GM23338 (cell line): ENCODE results near the gene PURA. TPM values are rescaled to one million over a fixed set of nuclear protein-coding genes. Genes with fewer than 3 reads are reported as not detected.

Experiments used
- ATAC-seq: fragments of 200-7000 bp; cut with Tn5 transposase; 3 replicates; pipeline ENCODE4 v1.9.1; 2020
- DNase-seq: peaks from one replicate; pipeline ENCODE4 v3.0.0-alpha.2; 2015; ENCODE audit warnings: low spot score
- H2AFZ ChIP-seq: fragments of 200-600 bp; sonication (generic); 2 replicates; pipeline ENCODE4 v1.8.0; 2016; ENCODE audit warnings: antibody characterized with exemption, mild to moderate bottlenecking, moderate library complexity
- H3F3A ChIP-seq: fragments of 200-600 bp; sonication (generic); replicated peaks from 2 replicates; pipeline ENCODE4 v1.8.0; 2017; ENCODE audit warnings: antibody characterized with exemption, mixed run types, low read depth
- H3K27ac ChIP-seq: fragments of 200-600 bp; sonication (generic); 2 replicates; pipeline ENCODE4 v1.6.1; 2016; ENCODE audit warnings: low read depth
- H3K27me3 ChIP-seq: fragments of 200-600 bp; sonication (generic); 2 replicates; pipeline ENCODE4 v1.8.0; 2016; ENCODE audit warnings: mild to moderate bottlenecking, mixed run types, moderate library complexity; ENCODE audit not compliant: insufficient read depth
- H3K36me3 ChIP-seq: fragments of 200-600 bp; sonication (generic); 2 replicates; pipeline ENCODE4 v1.8.0; 2016; ENCODE audit warnings: mild to moderate bottlenecking; ENCODE audit not compliant: insufficient read depth
- H3K4me1 ChIP-seq: fragments of 200-600 bp; sonication (generic); 2 replicates; pipeline ENCODE4 v1.8.0; 2016; ENCODE audit warnings: mild to moderate bottlenecking, moderate library complexity; ENCODE audit not compliant: insufficient read depth
- H3K4me2 ChIP-seq: fragments of 200-600 bp; sonication (generic); 2 replicates; pipeline ENCODE4 v1.7.1; 2017; ENCODE audit warnings: mixed run types
- H3K4me3 ChIP-seq: fragments of 200-600 bp; sonication (generic); 2 replicates; pipeline ENCODE4 v1.6.1; 2016; ENCODE audit warnings: mixed run types
- H3K79me2 ChIP-seq: fragments of 200-600 bp; sonication (generic); replicated peaks from 2 replicates; pipeline ENCODE4 v1.8.0; 2017; ENCODE audit warnings: mild to moderate bottlenecking; ENCODE audit not compliant: insufficient read depth
- H3K9me2 ChIP-seq: fragments of 200-600 bp; sonication (generic); 2 replicates; pipeline ENCODE4 v1.8.0; 2017; ENCODE audit not compliant: insufficient read depth
- H4K20me1 ChIP-seq: fragments of 200-600 bp; sonication (generic); replicated peaks from 2 replicates; pipeline ENCODE4 v1.8.0; 2017; ENCODE audit warnings: mild to moderate bottlenecking; ENCODE audit not compliant: insufficient read depth
- H3K27ac Mint-ChIP-seq: 2 replicates; pipeline ENCODE4 v1.8.0; 2020; ENCODE audit warnings: inconsistent platforms, mild to moderate bottlenecking, moderate library complexity, mixed read lengths
- H3K27me3 Mint-ChIP-seq: 3 replicates; pipeline ENCODE4 v1.8.0; 2022; ENCODE audit warnings: low read depth, mild to moderate bottlenecking, moderate library complexity, mixed read lengths, inconsistent platforms; ENCODE audit not compliant: insufficient read depth, poor library complexity
- H3K36me3 Mint-ChIP-seq: 3 replicates; pipeline ENCODE4 v1.8.0; 2021; ENCODE audit warnings: low read depth, mild to moderate bottlenecking, inconsistent platforms, moderate library complexity, mixed read lengths
- H3K4me1 Mint-ChIP-seq: 3 replicates; pipeline ENCODE4 v1.8.0; 2020; ENCODE audit warnings: mild to moderate bottlenecking, inconsistent platforms, mixed read lengths
- H3K4me3 Mint-ChIP-seq: 3 replicates; pipeline ENCODE4 v1.8.0; 2021; ENCODE audit warnings: moderate library complexity, mild to moderate bottlenecking, inconsistent platforms, mixed read lengths
- H3K9me3 Mint-ChIP-seq: 3 replicates; pipeline ENCODE4 v1.8.0; 2020; ENCODE audit warnings: moderate library complexity, mild to moderate bottlenecking, inconsistent platforms, mixed read lengths
- EZH2phosphoT487 ChIP-seq: fragments of 200-600 bp; sonication (generic); IDR thresholded peaks from one replicate; pipeline ENCODE4 v1.8.1; 2018; ENCODE audit warnings: antibody characterized with exemption; ENCODE audit not compliant: unreplicated experiment
- JUNB ChIP-seq: IDR thresholded peaks from one replicate; pipeline ENCODE4 v1.6.1; 2016; ENCODE audit warnings: antibody characterized with exemption; ENCODE audit not compliant: unreplicated experiment
- STAT1 ChIP-seq: IDR thresholded peaks from one replicate; pipeline ENCODE4 v1.6.1; 2016; ENCODE audit warnings: antibody characterized with exemption; ENCODE audit not compliant: unreplicated experiment
- ZNF114 ChIP-seq: fragments of 250-450 bp; sonication (Bioruptor Pico); IDR thresholded peaks from 2 replicates; pipeline ENCODE4 v1.5.0; 2020; ENCODE audit warnings: mild to moderate bottlenecking, moderate library complexity
- ZNF331 ChIP-seq: fragments of 250-450 bp; sonication (Bioruptor Pico); IDR thresholded peaks from 2 replicates; pipeline ENCODE4 v1.5.0; 2020; ENCODE audit warnings: low read depth, mild to moderate bottlenecking, moderate library complexity
- polyA plus RNA-seq: library from polyadenylated mRNA; unstranded; fragments of >200 nt; fragmentation: Nextera tagmentation; extraction: Ambion mirVana; gene quantifications from 2 replicates; pipeline ENCODE4 v1.2.1, GENCODE V29; 2016
- total RNA-seq: library from RNA; depleted of rRNA; stranded (reverse); fragments of >200 nt; shearing (Covaris generic); gene quantifications from 2 replicates; pipeline ENCODE4 v1.2.3, GENCODE V29; 2014
- TF ChIP-seq, protein P1 (sequence below): IDR thresholded peaks from one replicate; pipeline ENCODE4 v1.6.1; 2018; ENCODE audit warnings: antibody characterized with exemption; ENCODE audit not compliant: unreplicated experiment
- TF ChIP-seq, protein P2 (sequence below): fragments of 250-450 bp; sonication (Bioruptor Pico); IDR thresholded peaks from 2 replicates; pipeline ENCODE4 v1.5.0; 2020; ENCODE audit warnings: mild to moderate bottlenecking, moderate library complexity

Gene PURA
- total and polyA plus RNA-seq, 2 experiments from 2014 or later = 1.5 to 2.3 TPM

DNA sequence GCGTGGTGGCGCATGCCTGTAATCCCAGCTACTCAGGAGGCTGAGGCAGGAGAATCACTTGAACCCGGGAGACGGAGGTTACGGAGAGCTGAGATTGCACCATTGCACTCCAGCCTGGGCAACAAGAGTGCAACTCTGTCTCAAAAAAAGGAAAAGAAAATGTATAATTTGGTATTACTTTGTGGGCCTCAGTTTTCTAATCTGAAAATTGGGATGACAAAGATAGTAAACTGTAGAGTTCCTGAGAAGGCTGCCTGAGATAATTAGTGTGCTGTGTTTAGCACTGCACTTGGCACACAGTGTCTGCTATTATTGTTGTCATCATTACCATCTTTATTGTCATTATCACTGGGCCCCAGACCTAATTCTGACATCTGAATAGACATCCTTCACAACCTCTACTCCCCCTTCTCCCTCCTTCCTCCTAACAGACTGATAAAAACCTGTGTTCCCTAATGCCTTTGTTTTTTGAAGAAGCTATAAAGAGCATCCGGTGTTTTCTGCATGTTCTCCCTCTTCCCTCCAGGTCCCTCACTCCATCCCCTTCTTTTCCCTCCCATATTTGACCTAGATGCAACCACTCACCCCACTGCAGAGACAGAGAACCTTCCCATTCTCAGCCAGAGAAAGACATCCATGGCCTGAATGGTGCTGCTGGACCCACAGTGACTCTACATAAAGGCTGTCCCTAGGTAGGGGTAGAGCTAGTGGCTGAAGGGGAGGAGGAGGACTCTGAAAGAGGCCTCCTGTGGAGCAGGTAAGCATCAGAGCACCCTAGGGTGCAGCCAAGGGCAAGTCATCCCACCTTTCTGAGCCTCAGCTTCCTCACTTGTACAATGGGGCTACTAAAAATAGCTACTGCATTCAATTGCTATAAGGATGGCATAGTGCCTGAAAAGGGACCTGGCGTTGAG is 45.4 kb downstream of the PURA start:
- H3K4me3 ChIP-seq = no peak overlapping the region
- Mint-ChIP-seq H3K4me3 (no peak overlapping the region), H3K27ac (no peak overlapping the region), H3K4me1 (peaks cover 8% of the 10 kb centered on the region; the same call in 2 of the 3 replicates), H3K36me3 (no peaks in the 10 kb centered on the region), H3K9me3 (no peaks in the 10 kb centered on the region), H3K27me3 (peaks cover 4% of the 10 kb centered on the region)
- no peaks in the 10 kb centered on the region for H3K36me3 ChIP-seq
- no peak overlapping the region for H3K27ac ChIP-seq
- DNase-seq (no peak), ATAC-seq (no peak)
- H2AFZ ChIP-seq = no peak overlapping the region
- H3K27me3 ChIP-seq = peaks cover 13% of the 10 kb centered on the region; the same call in 1 of the 2 replicates
- no peaks in the 10 kb centered on the region for H3F3A ChIP-seq
- no peaks in the 10 kb centered on the region for H3K79me2 ChIP-seq
- H3K9me2 ChIP-seq = no peaks in the 10 kb centered on the region
- no peak for TF ChIP-seq ZNF331 (CRISPR knock-in tag)
- no peak for TF ChIP-seq JUNB
- no peak for TF ChIP-seq ZNF114 (CRISPR knock-in tag)
- TF ChIP-seq EZH2phosphoT487 = no peak
- TF ChIP-seq, protein P1, sequence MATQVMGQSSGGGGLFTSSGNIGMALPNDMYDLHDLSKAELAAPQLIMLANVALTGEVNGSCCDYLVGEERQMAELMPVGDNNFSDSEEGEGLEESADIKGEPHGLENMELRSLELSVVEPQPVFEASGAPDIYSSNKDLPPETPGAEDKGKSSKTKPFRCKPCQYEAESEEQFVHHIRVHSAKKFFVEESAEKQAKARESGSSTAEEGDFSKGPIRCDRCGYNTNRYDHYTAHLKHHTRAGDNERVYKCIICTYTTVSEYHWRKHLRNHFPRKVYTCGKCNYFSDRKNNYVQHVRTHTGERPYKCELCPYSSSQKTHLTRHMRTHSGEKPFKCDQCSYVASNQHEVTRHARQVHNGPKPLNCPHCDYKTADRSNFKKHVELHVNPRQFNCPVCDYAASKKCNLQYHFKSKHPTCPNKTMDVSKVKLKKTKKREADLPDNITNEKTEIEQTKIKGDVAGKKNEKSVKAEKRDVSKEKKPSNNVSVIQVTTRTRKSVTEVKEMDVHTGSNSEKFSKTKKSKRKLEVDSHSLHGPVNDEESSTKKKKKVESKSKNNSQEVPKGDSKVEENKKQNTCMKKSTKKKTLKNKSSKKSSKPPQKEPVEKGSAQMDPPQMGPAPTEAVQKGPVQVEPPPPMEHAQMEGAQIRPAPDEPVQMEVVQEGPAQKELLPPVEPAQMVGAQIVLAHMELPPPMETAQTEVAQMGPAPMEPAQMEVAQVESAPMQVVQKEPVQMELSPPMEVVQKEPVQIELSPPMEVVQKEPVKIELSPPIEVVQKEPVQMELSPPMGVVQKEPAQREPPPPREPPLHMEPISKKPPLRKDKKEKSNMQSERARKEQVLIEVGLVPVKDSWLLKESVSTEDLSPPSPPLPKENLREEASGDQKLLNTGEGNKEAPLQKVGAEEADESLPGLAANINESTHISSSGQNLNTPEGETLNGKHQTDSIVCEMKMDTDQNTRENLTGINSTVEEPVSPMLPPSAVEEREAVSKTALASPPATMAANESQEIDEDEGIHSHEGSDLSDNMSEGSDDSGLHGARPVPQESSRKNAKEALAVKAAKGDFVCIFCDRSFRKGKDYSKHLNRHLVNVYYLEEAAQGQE = no peak
- no peaks in the 10 kb centered on the region for H3K4me1 ChIP-seq
- H4K20me1 ChIP-seq = no peaks in the 10 kb centered on the region
- no peak overlapping the region for H3K4me2 ChIP-seq

DNA sequence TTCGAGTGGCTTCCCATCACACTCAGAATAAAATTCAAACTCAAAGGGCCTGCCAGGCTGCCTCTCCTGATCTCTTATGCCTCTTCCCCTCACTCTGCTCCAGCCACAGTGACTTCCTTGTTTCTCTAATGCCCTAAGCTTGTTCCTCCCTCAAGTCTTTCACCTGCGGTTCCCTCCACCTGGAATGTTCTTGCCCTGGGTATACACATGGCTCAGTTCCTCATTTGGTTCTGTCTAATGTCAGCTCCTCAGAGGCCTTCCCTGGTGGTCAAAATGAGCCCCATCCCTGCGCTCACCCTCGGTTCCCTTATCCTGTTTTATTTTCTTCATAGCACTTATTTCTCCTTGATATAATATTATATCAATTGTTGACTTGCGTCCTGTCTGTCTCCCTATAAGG is 48.4 kb downstream of the PURA start:
- no peaks in the 10 kb centered on the region for H3F3A ChIP-seq
- no peaks in the 10 kb centered on the region for H3K4me1 Mint-ChIP-seq
- no peak overlapping the region for H3K27ac ChIP-seq
- DNase-seq (no peak), ATAC-seq (no peak)
- H3K4me1 ChIP-seq = no peaks in the 10 kb centered on the region
- no peaks in the 10 kb centered on the region for H3K36me3 Mint-ChIP-seq
- no peak overlapping the region for H3K4me3 Mint-ChIP-seq
- TF ChIP-seq JUNB (no peak), STAT1 (no peak)
- TF ChIP-seq, protein P2, sequence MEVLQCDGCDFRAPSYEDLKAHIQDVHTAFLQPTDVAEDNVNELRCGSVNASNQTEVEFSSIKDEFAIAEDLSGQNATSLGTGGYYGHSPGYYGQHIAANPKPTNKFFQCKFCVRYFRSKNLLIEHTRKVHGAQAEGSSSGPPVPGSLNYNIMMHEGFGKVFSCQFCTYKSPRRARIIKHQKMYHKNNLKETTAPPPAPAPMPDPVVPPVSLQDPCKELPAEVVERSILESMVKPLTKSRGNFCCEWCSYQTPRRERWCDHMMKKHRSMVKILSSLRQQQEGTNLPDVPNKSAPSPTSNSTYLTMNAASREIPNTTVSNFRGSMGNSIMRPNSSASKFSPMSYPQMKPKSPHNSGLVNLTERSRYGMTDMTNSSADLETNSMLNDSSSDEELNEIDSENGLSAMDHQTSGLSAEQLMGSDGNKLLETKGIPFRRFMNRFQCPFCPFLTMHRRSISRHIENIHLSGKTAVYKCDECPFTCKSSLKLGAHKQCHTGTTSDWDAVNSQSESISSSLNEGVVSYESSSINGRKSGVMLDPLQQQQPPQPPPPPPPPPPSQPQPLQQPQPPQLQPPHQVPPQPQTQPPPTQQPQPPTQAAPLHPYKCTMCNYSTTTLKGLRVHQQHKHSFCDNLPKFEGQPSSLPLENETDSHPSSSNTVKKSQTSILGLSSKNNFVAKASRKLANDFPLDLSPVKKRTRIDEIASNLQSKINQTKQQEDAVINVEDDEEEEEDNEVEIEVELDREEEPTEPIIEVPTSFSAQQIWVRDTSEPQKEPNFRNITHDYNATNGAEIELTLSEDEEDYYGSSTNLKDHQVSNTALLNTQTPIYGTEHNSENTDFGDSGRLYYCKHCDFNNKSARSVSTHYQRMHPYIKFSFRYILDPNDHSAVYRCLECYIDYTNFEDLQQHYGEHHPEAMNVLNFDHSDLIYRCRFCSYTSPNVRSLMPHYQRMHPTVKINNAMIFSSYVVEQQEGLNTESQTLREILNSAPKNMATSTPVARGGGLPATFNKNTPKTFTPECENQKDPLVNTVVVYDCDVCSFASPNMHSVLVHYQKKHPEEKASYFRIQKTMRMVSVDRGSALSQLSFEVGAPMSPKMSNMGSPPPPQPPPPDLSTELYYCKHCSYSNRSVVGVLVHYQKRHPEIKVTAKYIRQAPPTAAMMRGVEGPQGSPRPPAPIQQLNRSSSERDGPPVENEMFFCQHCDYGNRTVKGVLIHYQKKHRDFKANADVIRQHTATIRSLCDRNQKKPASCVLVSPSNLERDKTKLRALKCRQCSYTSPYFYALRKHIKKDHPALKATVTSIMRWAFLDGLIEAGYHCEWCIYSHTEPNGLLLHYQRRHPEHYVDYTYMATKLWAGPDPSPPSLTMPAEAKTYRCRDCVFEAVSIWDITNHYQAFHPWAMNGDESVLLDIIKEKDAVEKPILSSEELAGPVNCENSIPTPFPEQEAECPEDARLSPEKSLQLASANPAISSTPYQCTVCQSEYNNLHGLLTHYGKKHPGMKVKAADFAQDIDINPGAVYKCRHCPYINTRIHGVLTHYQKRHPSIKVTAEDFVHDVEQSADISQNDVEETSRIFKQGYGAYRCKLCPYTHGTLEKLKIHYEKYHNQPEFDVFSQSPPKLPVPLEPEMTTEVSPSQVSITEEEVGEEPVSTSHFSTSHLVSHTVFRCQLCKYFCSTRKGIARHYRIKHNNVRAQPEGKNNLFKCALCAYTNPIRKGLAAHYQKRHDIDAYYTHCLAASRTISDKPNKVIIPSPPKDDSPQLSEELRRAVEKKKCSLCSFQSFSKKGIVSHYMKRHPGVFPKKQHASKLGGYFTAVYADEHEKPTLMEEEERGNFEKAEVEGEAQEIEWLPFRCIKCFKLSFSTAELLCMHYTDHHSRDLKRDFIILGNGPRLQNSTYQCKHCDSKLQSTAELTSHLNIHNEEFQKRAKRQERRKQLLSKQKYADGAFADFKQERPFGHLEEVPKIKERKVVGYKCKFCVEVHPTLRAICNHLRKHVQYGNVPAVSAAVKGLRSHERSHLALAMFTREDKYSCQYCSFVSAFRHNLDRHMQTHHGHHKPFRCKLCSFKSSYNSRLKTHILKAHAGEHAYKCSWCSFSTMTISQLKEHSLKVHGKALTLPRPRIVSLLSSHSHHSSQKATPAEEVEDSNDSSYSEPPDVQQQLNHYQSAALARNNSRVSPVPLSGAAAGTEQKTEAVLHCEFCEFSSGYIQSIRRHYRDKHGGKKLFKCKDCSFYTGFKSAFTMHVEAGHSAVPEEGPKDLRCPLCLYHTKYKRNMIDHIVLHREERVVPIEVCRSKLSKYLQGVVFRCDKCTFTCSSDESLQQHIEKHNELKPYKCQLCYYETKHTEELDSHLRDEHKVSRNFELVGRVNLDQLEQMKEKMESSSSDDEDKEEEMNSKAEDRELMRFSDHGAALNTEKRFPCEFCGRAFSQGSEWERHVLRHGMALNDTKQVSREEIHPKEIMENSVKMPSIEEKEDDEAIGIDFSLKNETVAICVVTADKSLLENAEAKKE (CRISPR knock-in tag) = no peak
- H2AFZ ChIP-seq = 0 out of 2 replicates have a peak overlapping the region, but pooled peaks have one; percentile 23
- H3K27me3 Mint-ChIP-seq = peaks cover 3% of the 10 kb centered on the region
- H3K9me3 Mint-ChIP-seq = no peaks in the 10 kb centered on the region
- no peaks in the 10 kb centered on the region; the same call in 1 of the 2 replicates for H3K27me3 ChIP-seq
- H3K4me3 ChIP-seq = no peak overlapping the region
- no peaks in the 10 kb centered on the region for H3K36me3 ChIP-seq
- no peaks in the 10 kb centered on the region for H3K9me2 ChIP-seq
- no peaks in the 10 kb centered on the region for H3K79me2 ChIP-seq
- H3K27ac Mint-ChIP-seq = no peak overlapping the region; the same call in 1 of the 2 replicates
- H4K20me1 ChIP-seq = no peaks in the 10 kb centered on the region
- no peak overlapping the region for H3K4me2 ChIP-seq
